Stimulated activated CD8-positive, alpha-beta memory T cell treated with anti-CD3 and anti-CD28 coated beads, Interleukin-12 subunit alpha, Interleukin-12 subunit beta, amount 100 ng/mL, for 24 hours (primary cell): ENCODE data around the gene LHCGR.

Experiments used
- DNase-seq: peaks from one replicate; pipeline ENCODE4 v3.0.0-alpha.2; 2020; ENCODE audit errors: extremely low read depth

Gene LHCGR

DNA sequence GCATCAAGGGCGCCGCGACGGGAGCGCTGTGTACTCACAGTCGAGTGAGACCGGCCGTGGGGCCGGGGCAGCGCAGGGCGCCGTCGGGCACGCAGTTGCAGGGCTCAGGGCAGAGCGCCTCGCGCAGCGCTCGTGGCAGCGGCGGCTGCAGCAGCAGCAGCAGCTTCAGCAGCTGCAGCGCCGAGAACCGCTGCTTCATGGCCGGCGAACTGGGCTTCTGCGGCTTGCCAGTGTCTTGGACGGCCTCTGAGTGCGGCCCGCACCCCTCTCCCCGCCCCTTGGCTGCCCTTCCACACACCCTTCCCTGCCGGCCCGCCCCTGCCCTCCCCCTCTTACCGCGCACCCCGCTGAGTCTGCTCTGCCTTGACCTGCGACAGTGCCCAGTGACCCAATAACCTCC, at the start of gene LHCGR:
Gene LHCGR (minus strand): TSS at position 252 of the 400 bp plus-strand sequence. CDS start 53 bp downstream, at position 199.
- no peak for DNase-seq

DNA sequence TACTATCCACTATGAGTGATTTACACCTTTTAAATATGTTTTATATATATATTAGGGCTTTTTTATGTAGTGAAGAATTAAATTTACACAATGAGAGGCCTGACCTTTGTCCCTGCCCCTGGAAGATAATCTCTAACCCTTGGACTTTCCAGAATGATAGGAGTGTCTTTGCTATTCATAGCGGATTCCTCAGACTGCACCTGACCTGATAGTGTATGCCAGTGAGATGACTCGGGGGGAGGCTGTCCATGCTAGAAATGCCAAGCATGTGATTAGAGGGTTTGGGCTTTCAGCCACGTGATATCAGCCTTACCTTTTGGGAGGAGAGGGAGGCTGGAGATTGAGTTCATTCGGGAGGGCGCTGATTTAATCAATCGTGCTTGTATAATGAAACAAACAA, 44.1 kb upstream of the LHCGR start:
- DNase-seq: no peak

DNA sequence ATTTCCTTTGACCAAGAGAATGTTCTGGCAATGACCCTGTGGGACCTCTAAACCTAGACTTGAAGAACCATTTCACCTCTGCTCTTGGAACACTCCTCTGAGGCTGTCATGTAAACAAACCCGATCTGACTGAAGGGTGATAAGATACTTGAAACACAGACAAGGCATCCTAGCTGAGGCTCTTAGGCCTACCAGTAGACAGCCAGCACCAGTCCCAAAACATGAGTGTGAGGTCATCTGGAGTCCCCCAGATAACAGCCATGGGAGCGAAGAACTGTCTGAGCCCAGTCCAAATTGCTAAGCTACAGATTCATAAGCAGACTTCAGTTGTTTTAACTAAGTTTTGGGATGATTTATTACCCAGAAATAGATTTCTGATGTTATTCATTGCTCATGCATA, 39.5 kb upstream of the LHCGR start:
- DNase-seq: no peak

DNA sequence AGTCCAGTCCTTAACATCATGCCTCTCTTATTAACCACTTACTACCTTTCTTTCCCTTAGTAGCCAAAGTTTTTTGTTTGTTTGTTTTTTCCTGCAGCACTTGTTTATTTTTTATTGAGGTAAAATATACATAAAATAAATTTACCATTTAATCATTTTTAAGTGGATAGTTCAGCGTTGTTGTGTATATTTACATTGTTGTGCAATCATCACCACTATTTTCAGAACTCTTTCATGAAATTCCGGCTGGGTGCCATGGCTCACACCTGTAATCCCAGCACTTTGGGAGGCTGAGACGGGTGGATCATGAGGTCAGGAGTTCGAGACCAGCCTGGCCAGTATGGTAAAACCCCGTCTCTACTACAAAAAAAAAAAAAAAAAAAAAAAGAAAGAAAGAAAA, 38.1 kb upstream of the LHCGR start:
- DNase-seq: no peak

DNA sequence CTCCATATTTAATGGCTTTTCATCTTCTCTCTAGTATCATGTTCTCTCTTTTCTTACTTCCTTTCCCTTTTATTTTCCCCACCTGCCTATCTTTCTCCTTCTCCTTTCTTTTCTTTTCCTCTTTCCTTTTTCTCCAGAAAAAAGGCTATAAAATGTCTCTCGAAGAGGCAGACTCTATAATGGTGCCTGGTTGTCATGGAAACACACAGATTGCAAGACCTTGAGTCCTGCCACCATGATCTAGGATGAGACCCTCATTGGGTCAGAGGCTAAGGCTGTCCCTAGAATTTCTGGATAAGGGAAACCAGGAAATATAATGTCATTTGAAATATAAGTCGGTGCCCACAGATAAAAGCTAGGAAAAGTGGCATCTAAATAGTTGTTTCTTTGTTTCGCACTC, 36.5 kb upstream of the LHCGR start:
- DNase-seq: no peak

DNA sequence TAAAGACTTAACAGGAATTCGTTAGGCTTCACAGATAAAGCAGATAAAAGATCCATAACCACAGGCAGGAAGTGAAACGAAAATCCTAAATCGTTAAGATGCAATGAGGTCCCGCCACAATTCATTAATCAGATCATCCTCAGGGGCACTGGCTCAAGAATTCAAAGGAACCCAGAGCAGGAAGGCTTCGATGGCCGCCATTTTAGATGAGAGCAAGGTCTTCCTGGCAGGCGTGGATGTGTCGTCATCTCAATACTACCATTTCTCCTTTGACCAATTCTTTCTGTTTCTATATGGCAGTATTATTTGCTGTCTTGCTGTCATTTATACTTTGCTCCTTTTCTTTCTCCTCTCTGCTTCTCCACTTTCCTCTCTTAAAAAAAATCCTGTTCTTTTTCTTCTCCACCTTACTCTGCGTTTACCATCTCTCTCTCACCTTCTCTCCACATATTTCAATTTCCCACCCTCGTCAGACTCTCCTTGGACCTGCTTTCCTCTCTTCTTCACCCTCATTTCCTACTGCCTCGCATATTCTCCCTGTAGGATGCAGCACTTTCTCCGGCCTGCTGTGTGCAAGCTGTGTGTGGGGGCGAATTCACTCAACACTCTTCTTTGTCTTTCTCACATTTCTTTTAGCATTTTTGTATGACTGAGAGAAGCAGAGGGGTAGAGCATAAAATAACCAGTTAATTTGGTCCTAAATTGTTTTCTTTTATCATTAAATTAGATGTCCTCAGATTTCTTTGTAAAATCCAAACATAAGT, 35.1 kb upstream of the LHCGR start:
- no peak for DNase-seq

DNA sequence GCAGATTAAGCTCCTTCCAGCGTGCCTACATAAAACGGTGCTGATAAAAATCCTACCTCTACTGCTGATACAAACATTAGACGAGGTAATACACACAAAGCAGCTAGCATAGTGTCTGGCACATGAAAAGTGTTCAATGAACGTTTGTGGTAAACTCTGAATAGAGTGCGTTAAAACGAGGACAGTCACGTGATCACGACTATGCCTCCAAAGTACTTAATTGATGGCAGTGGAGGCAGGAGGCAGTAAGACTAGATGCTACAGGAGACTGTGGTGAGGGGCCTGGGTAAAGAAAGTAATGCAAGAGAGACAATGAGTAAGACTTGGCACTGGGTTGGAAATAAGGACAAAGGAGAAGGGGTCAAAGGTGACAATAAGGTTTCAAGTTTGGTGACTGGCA, 32.1 kb upstream of the LHCGR start:
- DNase-seq: no peak

DNA sequence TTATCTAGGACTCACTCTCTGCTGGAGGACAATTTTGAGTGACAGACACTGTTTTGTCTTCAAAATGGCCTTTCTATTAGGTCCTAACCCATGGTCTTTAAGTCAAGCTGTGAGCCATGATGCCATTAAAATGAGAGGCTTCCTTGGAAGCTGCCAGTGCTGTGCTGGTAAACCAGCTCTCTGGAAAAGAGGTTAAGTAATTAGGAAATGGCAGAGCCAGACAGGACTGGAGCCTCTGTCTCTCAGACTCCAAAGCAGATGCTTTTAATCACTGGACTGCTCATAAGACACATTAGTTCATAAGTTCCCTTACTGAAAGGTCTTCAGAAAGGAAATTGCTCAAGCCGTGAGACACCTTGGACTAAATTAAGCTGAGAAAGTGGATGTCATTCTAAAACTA, 25.8 kb upstream of the LHCGR start:
- DNase-seq: no peak

DNA sequence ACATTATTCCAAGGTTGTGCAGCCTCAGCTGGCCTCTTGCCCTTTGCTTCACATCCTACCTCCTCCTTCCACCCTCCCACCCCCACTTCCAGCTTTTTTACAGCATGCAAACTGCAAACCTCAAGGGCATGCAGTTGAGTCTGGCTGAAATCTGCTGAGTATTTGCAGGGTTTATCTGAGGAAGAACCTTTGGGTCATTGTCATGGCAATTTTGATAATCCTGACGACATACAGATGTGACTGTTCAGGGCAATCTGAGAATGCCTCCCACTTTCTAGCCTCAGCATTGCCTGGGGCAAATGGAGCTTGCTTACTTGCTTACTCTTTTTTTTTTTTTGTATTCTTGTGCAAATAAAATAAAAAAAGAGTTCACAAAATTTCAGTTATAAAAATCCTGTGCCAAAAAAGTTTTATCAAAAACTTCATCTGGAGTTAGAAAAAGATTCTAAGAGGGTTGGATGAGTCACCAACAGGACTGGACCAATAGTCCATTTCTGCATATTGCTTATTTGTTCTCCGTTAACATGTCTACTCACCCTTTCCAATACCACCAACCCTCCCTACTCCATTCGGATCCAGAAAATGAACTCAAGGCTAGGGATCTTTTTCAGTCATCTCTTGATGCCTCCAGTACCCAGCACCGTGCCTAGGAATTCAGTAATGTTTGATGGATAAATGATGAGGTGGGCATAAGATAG, 23.6 kb upstream of the LHCGR start:
- DNase-seq: no peak

DNA sequence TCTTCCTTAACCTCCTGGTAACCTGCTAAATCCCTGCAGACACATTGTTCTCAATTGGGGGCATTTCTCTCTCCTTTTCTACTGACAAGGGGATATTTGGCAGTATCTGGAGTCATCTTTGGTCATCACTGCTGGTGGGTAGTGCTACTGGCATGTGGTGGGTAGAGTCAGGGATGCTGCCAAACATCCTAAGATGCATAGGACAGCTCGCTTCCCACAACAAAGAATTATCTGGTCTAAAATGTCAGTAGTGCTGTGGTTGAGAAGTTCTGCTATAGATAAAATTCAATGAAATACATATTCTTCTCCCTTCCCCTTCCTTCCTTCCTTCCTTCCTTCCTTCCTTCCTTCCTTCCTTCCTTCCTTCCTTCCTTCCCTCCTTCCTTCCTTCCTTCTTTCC, 18.7 kb upstream of the LHCGR start:
- DNase-seq: no peak

DNA sequence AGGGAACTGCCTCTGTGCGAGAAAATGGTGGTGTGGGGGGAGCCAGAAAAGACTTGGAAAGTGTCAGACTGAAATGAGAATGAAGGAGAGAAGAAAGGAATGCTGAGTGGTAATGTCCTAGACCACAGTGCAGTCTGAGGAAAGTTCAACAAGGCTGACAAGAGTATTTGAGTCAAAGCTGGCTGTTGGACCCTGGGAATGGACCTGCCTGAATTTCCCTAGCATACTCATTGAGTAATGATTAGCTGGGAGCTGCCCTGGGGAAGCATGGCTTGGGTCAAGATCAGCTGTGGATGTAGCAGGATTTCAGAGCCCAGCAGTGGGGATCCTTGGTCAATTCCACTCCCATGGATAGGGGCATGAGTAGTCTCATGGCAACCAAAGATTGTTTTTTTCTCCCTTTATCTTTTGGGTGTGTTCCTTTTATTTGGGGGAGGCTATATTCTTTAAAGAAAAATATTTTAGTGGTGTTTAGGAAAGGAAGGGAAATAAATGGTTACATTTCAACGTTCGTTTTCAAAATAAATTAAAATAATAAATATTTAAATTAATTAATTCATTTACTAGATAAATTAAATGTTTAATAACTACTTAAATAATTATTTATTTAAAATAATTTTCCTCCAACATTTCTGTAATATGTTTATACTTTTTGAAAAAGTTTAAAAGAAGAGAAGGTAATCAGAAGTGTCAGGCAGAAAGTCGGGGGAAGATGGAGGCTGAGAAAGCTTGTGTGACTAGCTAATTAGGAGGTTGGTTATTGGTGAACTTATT, 15.9 kb upstream of the LHCGR start:
- DNase-seq: no peak

DNA sequence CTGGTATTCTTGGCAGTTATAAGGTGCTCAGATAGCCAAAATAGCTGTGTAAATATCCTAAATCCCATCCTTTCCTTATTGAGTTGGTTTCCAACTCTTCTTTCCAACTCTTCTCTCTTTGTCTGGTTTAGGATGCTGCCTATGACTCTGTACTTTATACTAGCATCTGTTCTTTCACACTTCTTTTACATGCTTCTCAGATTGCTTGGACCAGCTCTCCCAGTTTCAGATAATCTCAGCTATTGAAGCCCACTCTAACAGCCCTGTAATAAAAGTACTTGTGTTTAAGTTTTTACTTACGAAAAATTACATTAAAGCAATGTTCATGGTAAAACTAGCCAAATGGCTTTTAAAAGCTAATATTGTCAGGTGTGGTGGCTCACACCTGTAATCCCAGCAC, 14.7 kb upstream of the LHCGR start:
- DNase-seq: no peak

DNA sequence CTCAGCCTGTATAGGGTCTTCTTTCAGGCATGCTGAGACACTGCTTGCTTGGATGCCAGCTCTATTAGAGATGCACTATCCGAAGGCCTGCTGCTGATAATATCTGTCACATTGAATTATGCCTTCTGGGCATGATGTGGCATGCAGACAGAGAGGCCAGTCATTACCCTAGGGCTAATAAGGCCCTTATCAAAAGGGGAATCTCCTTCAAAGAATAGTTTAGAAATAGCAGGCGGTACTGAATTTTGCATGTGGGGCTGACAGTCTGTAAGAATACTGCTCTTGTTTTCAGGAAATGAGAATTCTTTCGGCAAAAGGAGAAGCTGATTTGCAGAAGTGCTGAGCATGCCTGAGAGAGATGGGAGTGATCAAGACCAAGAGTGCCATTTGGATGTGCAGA, 13.1 kb upstream of the LHCGR start:
- no peak for DNase-seq

DNA sequence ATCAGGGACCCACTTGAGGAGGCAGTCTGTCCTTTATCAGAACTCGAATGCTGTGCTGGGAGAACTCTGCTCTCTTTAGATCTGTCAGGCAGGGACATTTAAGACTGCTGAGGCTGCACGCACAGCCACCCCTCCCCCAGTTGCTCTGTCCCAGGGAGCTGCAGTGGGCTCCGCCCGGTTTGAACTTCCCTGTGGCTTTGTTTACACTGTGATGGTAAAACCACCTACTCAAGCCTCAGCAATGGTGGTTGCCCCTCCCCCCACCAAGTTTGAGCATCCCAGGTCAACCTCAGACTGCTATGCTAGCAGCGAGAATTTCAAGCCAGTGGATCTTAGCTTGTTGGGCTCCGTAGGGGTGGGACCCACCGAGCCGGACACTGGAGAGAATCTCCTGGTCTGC, 11.8 kb upstream of the LHCGR start:
- DNase-seq: no peak

DNA sequence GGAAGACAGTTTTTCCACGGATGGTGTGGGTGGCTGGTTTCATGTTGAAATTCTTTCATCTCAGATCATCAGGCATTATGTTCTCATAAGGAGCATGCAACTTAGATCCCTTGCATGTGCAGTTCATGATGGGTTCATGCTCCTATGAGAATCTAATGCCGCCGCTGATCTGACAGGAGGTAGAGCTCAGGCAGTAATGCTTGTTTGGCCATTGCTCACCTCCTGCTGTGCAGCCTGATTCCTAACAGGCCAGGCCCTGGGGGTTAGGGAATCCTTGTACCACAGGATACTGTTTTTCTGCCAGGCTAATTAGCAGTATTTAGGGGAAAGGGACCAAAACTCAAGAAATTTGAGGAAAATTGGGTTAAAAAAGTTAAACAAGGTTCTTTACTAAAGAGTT, 5.3 kb upstream of the LHCGR start:
- no peak for DNase-seq

DNA sequence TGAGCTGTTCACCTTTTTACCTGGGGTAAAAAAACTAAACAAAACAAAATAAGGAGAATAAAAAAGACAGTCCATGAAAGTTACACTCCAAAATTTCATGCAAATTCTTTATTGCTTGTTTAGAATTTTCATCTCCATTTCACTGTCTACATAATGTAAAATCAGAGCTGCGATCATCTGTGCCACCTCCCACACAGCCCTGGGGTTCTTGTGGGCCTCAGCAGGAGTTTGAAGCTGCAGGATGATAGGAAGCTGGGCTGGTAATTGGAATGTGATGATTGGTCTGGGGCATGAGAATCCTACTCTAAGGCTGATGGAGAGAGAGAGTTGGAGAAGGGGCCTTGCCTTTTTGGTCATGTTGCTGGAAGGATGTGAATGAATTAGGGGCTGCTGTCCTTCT, 4.2 kb upstream of the LHCGR start:
- DNase-seq: no peak

DNA sequence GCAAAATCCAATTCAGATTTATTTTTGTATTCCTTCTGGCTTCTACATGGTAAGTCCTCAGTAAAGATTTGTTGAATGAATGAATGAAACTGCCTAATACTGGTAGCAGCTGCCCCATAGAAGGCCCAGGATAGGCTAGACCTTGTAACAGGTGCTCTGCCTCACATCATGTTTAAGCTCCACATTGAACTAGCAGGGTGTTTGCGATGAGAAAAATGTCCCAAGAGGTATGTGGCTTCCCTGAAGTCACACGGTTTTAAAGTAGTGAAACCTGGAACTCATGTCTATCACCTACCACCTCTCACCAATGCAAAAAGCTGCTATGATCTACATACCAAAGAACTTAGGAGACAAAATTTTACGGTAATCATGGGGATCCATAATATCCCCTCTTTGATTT, 765 bp upstream of the LHCGR start:
- no peak for DNase-seq

DNA sequence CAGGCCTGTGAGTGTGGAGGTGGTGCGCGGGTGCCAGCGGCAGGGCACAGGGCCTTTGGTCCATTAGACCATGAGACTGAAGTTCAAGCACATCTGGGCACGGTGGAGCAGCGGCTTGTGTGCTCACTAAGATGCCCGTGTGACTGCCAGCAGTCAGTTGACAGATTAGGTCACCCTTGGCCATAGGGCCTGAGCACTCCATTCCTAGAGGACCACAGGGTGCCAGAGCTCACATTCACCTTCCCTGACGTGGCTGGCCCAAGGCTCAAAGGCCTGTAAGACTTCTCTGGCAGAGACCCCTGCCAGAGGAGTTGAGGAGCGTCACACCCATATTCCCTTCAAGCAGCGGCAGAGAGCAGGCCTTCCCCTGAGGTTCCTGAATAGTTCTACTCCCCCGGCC, 650 bp downstream of the LHCGR start:
- no peak for DNase-seq

DNA sequence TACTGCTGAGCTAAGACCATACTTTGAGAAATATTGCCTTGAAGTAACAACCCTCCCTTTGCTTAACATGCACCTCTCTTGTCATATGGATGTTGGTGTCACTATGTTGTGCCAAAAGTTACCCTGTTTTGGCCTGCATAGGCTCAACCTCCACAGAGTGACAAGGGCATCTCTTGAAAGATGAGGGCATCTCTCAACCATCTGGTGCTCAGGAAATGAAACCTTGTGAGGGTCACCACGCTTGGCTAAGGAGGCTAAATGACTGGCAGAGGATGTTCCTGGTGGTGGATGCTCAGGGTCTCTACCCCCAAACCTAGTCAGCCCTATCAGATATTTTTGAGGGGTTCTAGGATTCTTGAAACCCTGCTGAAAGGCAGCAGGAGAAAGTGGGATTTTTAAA, 2.3 kb downstream of the LHCGR start:
- no peak for DNase-seq

DNA sequence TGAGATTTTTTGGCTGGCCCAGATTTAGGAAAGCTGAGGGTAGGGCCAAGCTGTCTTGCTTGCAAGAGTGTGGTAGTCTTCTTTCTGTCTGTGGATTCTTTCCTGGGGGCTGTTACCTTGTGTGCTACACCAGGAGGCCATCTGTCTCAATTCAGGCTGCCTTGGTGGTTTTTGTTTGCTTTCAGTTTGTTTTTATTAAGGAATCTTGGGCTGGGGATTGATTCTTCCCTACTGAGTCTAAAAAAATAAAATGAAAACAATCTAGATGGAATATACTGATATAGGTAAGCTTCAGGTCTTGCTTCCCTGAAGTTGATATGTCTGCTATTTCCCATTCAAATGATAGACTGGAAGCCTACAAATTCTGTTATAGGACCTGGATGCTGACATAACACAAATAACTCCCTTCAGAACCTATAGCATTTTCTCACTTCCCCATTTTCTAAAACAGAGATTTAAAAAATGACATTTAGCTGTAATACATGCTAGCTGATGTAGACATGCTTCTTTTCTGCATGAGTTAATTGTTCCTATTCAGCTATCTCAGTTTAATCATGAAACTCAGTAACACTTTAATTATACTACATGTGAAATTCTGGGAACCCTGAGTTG, 5.3 kb downstream of the LHCGR start:
- DNase-seq: no peak

DNA sequence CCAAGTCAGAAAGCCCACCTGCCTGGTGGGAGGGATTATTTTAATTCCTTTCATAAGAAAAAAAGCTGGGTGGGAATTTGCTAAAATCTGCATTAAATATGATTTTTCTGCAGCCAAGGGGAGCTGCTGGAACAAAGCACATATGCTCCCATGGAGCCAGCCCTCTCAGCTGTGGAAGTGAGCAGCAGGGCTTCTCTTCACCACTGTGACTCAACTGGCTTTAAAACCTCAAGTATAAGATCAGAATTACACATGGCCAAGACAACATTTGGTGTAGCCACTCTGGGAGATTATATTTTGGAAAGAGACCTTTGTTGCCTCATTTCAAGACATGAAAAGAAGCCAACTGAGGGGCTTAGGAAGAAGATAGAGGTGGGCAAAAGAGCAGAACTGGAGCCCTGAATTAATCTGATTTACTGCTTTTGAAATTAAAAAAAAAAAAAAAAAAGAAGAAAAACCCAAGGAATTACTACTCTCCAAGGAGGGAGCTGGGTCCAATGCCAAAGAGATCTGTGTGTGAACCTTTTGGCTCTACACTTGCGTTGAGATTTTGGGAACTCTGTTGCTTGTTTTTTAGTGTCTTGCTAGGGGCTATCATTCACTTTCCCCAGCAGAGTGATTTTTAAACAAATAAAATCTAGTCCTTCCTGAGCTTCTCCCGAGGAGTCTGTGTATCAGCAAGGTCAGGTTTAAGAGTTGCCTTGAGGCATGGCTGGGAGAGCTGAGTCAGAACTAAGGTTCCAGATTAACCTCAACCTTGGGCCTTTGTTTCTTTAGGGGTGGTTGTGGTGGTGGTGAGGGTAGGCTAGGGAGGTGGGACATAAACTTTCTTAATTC, 6.0 kb downstream of the LHCGR start:
- no peak for DNase-seq

DNA sequence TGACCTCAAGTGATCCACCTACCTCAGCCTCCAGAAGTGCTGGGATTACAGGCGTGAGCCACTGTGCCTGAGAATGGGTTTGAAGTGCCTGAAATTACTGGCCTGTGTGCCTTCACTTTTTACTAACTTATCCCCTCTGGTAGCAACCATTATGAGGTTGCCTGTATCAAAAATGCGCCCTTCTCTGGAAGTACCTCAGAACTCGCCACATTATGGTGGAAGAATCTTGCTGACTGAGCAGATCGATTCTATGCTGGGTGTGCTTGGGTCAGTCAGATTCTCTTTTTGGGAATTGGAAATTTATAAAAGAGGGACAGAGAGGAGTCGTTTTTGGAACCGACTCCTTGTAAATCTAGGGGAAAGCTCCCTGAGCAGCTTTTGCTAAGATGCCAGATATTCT, 8.2 kb downstream of the LHCGR start:
- DNase-seq: no peak
